DND-41 (cell line): ENCODE data around the gene PCIF1.
A peak's percentile ranks its signal among the peaks of the same experiment; 100 is the strongest.

Experiments used
- ATAC-seq: fragments of 200-7000 bp; cut with Tn5 transposase; 3 replicates; pipeline ENCODE4 v1.9.1; 2021; ENCODE audit warnings: low read depth; ENCODE audit not compliant: insufficient read depth
- DNase-seq: peaks from one replicate; pipeline ENCODE4 v3.0.0-alpha.2; 2020
- H2AFZ ChIP-seq: 2 replicates; pipeline ENCODE4 v1.6.0; 2012; ENCODE audit warnings: low read depth, low read length
- H3K27ac ChIP-seq: 2 replicates; pipeline ENCODE4 v1.5.1; 2012; ENCODE audit warnings: low read length, inconsistent platforms
- H3K27me3 ChIP-seq: fragments of 200-600 bp; sonication (generic); 2 replicates; pipeline ENCODE4 v1.6.0; 2012; ENCODE audit warnings: low read length, mild to moderate bottlenecking, inconsistent platforms; ENCODE audit not compliant: insufficient read depth, poor library complexity
- H3K36me3 ChIP-seq: 2 replicates; pipeline ENCODE4 v1.5.1; 2012; ENCODE audit warnings: low read length, inconsistent platforms; ENCODE audit not compliant: insufficient read depth
- H3K4me1 ChIP-seq: 2 replicates; pipeline ENCODE4 v1.5.1; 2012; ENCODE audit warnings: mild to moderate bottlenecking, low read length; ENCODE audit not compliant: insufficient read depth
- H3K4me2 ChIP-seq: 2 replicates; pipeline ENCODE4 v1.6.0; 2012; ENCODE audit warnings: mild to moderate bottlenecking, moderate library complexity, low read length, inconsistent platforms; ENCODE audit not compliant: insufficient read depth
- H3K4me3 ChIP-seq, 2 experiments: fragments of 200-600 bp in 1 of 2; shearing (Covaris generic) in 1 of 2; 2 replicates each; pipeline ENCODE4 v1.5.1; 2012 to 2016; ENCODE audit warnings: inconsistent platforms in 2 of 2, low read length in 2 of 2, mild to moderate bottlenecking in 2 of 2, low read depth in 1 of 2, moderate library complexity in 1 of 2
- H3K79me2 ChIP-seq: 2 replicates; pipeline ENCODE4 v1.6.0; 2012; ENCODE audit warnings: low read length, inconsistent platforms; ENCODE audit not compliant: insufficient read depth
- H3K9ac ChIP-seq: 2 replicates; pipeline ENCODE4 v1.6.0; 2012; ENCODE audit warnings: low read depth, mild to moderate bottlenecking, inconsistent platforms, low read length, moderate library complexity
- H3K9me3 ChIP-seq: 2 replicates; pipeline ENCODE4 v1.5.1; 2012; ENCODE audit warnings: low read length, moderate library complexity, mild to moderate bottlenecking, inconsistent platforms; ENCODE audit not compliant: insufficient read depth, severe bottlenecking
- H4K20me1 ChIP-seq: 2 replicates; pipeline ENCODE4 v1.6.0; 2012; ENCODE audit warnings: low read length; ENCODE audit not compliant: insufficient read depth
- CTCF ChIP-seq: IDR thresholded peaks from 2 replicates; pipeline ENCODE4 v1.5.1; 2012; ENCODE audit warnings: borderline replicate concordance, low read length, moderate library complexity, mild to moderate bottlenecking; ENCODE audit not compliant: poor library complexity, severe bottlenecking; ENCODE audit errors: extremely low read depth
- EZH2 ChIP-seq: IDR thresholded peaks from 3 replicates; pipeline ENCODE4 v1.6.1; 2012; ENCODE audit warnings: borderline replicate concordance, low read depth, mild to moderate bottlenecking, moderate library complexity, low read length, inconsistent platforms; ENCODE audit not compliant: severe bottlenecking

Gene PCIF1

GRCh38 chr20:45888681-45889080 is 45.8 kb upstream of the PCIF1 start:
- H2AFZ ChIP-seq: no peak overlapping the region
- ATAC-seq: no peak
- H3K79me2 ChIP-seq: peaks cover 27% of the 10 kb centered on the region
- no peak for DNase-seq
- peaks cover 29% of the 10 kb centered on the region for H3K36me3 ChIP-seq
- no peaks in the 10 kb centered on the region for H3K9me3 ChIP-seq
- TF ChIP-seq EZH2: no peak
- no peak for TF ChIP-seq CTCF
- no peaks in the 10 kb centered on the region for H4K20me1 ChIP-seq
- no peak overlapping the region for H3K9ac ChIP-seq
- H3K4me1 ChIP-seq: peaks cover 44% of the 10 kb centered on the region
- H3K27ac ChIP-seq: no peak overlapping the region
- no peaks in the 10 kb centered on the region for H3K27me3 ChIP-seq
- no peak overlapping the region for H3K4me2 ChIP-seq
- no peak overlapping the region for H3K4me3 ChIP-seq

GRCh38 chr20:45890077-45890984 is 44.2 kb upstream of the PCIF1 start:
- Histone ChIP-seq H3K27ac (peak overlapping the region; percentile 92), H3K27me3 (no peaks in the 10 kb centered on the region), H3K9ac (peak overlapping the region; percentile 96), H3K4me2 (peak overlapping the region; percentile 99), H3K36me3 (peaks cover 35% of the 10 kb centered on the region), H3K9me3 (no peaks in the 10 kb centered on the region), H2AFZ (peak overlapping the region; percentile 99), H3K4me3 (peak overlapping the region; percentile 95 to 96; a peak in 3 of 4 replicates), H4K20me1 (no peaks in the 10 kb centered on the region), H3K79me2 (peaks cover 22% of the 10 kb centered on the region), H3K4me1 (peaks cover 31% of the 10 kb centered on the region)
- ATAC-seq (peak; percentile 22; the same call in 1 of the 3 replicates), DNase-seq (no peak)
- TF ChIP-seq CTCF (no peak), EZH2 (no peak)

GRCh38 chr20:45890985-45891983 is 43.2 kb upstream of the PCIF1 start, which contains the start of the genes CTSA and NEURL2:
TSS of gene CTSA (plus strand) at chr20:45891335. CDS start at chr20:45891569, 234 bp downstream.
TSS of gene NEURL2 (minus strand) at chr20:45891208. CDS start at chr20:45890991, 217 bp downstream.
- TF ChIP-seq CTCF (peak; percentile 1), EZH2 (no peak)
- Histone ChIP-seq H3K9ac (peak within 1 kb of the TSS; percentile 96), H2AFZ (peak within 1 kb of the TSS; percentile 99), H3K27ac (peak within 1 kb of the TSS; percentile 92), H3K4me1 (peaks cover 30% of the 10 kb centered on the region), H3K27me3 (no peaks in the 10 kb centered on the region), H3K4me3 (peak within 1 kb of the TSS; percentile 95 to 96), H3K4me2 (peak within 1 kb of the TSS; percentile 99), H4K20me1 (no peaks in the 10 kb centered on the region), H3K36me3 (peaks cover 35% of the 10 kb centered on the region), H3K79me2 (peaks cover 21% of the 10 kb centered on the region), H3K9me3 (no peaks in the 10 kb centered on the region)
- ATAC-seq (peak; percentile 86), DNase-seq (peak; percentile 88)
